ENCODE data around the gene GLDN. TPM values are rescaled to one million over a fixed set of nuclear protein-coding genes. Genes with fewer than 3 reads are reported as not detected.
A peak's percentile ranks its signal among the peaks of the same experiment; 100 is the strongest.

GLDN gene
- total RNA-seq, 2 donors from 2014 or later = 1.9 to 9.4 TPM

DNA sequence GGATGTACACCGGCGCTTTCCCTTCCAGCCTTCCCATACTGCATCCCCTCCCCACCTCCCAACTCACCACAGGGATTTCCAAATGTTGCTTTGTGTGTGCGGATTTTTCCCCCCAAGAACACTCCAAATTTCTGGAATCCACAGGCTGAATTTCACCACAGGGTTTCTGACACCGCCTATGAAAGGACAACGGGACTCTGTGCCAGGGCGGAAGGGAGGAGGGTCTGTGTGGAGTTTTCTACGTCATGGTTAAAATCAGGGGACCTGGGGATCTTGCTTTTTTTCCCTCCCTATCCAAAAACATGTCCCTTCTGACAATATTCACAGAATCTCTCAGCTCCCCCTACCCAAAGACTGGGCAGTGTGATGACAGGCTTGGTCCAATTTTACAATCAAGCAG lies 17.7 kb upstream of the GLDN start:
- Histone ChIP-seq H3K27me3 (no peaks in the 10 kb centered on the region), H3K27ac (peak overlapping the region in 1 of 2 donors; percentile 57), H3K4me3 (no peak overlapping the region), H3K4me1 (peaks cover 0 to 11% of the 10 kb centered on the region in 2 donors), H3K36me3 (no peaks in the 10 kb centered on the region), H3K9me3 (no peaks in the 10 kb centered on the region)
- TF ChIP-seq, protein P1, sequence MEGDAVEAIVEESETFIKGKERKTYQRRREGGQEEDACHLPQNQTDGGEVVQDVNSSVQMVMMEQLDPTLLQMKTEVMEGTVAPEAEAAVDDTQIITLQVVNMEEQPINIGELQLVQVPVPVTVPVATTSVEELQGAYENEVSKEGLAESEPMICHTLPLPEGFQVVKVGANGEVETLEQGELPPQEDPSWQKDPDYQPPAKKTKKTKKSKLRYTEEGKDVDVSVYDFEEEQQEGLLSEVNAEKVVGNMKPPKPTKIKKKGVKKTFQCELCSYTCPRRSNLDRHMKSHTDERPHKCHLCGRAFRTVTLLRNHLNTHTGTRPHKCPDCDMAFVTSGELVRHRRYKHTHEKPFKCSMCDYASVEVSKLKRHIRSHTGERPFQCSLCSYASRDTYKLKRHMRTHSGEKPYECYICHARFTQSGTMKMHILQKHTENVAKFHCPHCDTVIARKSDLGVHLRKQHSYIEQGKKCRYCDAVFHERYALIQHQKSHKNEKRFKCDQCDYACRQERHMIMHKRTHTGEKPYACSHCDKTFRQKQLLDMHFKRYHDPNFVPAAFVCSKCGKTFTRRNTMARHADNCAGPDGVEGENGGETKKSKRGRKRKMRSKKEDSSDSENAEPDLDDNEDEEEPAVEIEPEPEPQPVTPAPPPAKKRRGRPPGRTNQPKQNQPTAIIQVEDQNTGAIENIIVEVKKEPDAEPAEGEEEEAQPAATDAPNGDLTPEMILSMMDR (IDR thresholded peaks at IDR 0.05) = no peak
- DNase-seq (ENCODE audit: low spot score) = no peak

GRCh38 chr15:51325167-51325566 lies 16.3 kb upstream of the GLDN start:
- H3K4me1 ChIP-seq = peaks cover 0 to 11% of the 10 kb centered on the region in 2 donors
- H3K27me3 ChIP-seq = no peaks in the 10 kb centered on the region
- TF ChIP-seq, protein P1 (IDR thresholded peaks at IDR 0.05) = no peak
- H3K9me3 ChIP-seq = no peaks in the 10 kb centered on the region
- H3K27ac ChIP-seq = no peak overlapping the region
- H3K36me3 ChIP-seq = no peaks in the 10 kb centered on the region
- no peak for DNase-seq (ENCODE audit: low spot score)
- no peak overlapping the region for H3K4me3 ChIP-seq

- Histone ChIP-seq H3K4me1 (peaks cover 0 to 8% of the 10 kb centered on the region in 2 donors), H3K27ac (no peak overlapping the region), H3K4me3 (no peak overlapping the region), H3K27me3 (no peaks in the 10 kb centered on the region), H3K9me3 (no peaks in the 10 kb centered on the region), H3K36me3 (no peaks in the 10 kb centered on the region)
- TF ChIP-seq, protein P1 (IDR thresholded peaks at IDR 0.05) = no peak
- no peak for DNase-seq (ENCODE audit: low spot score)
These were observed 14.4 kb upstream of the GLDN start for GRCh38 chr15:51327081-51327480.

DNA sequence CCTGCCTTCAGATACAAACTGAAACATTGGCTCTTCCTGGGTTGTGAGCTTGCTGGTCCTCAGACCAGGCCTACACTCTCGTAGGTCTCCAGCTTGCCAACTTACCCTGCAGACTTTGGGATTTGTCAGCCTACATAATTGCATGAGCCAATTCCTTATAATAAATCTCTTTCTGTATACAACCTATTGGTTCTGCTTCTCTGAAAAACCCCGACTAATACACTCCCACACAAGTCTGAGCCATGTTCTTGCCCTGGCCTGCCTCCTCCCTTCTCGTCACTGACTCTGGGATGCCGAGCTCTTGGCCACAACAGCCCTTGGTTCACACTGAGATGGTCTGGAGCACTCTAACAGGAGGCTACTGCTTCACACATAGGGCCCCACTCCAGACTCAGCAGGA lies 12.5 kb upstream of the GLDN start:
- Histone ChIP-seq H3K4me3 (no peak overlapping the region), H3K36me3 (no peaks in the 10 kb centered on the region), H3K9me3 (no peaks in the 10 kb centered on the region), H3K27me3 (no peaks in the 10 kb centered on the region), H3K27ac (no peak overlapping the region), H3K4me1 (peaks cover 0 to 16% of the 10 kb centered on the region in 2 donors)
- TF ChIP-seq, protein P1 (IDR thresholded peaks at IDR 0.05) = no peak
- no peak for DNase-seq (ENCODE audit: low spot score)

GRCh38 chr15:51331141-51331540 lies 10.3 kb upstream of the GLDN start:
- peaks cover 0 to 38% of the 10 kb centered on the region in 2 donors for H3K4me1 ChIP-seq

More at GRCh38 chr15:51331141-51331540, 10.3 kb upstream of the GLDN start:
- no peaks in the 10 kb centered on the region for H3K27me3 ChIP-seq
- H3K9me3 ChIP-seq = no peaks in the 10 kb centered on the region
- no peaks in the 10 kb centered on the region for H3K36me3 ChIP-seq
- H3K27ac ChIP-seq = no peak overlapping the region
- no peak for DNase-seq (ENCODE audit: low spot score)
- TF ChIP-seq, protein P1 (IDR thresholded peaks at IDR 0.05) = no peak
- H3K4me3 ChIP-seq = no peak overlapping the region

Measured in right atrium auricular region (tissue), 2 donors.